ENCODE measurements around the gene PAEP. TPM values are rescaled to one million over a fixed set of nuclear protein-coding genes. Genes with fewer than 3 reads are reported as not detected.

The PAEP gene
- total RNA-seq, 1 donor from 2014 or later, result not detected

GRCh38 chr9:135565141-135565628 is 3.6 kb downstream of the PAEP start:
- no peak for DNase-seq (ENCODE audit: low spot score)
- Mint-ChIP-seq H3K36me3 (ENCODE audit: low read depth) (no peaks in the 10 kb centered on the region), H3K27ac (no peak overlapping the region), H3K4me3 (no peak overlapping the region), H3K4me1 (ENCODE audit: low read depth) (no peaks in the 10 kb centered on the region), H3K9me3 (no peaks in the 10 kb centered on the region), H3K27me3 (ENCODE audit: insufficient read depth) (peaks cover 4% of the 10 kb centered on the region)
- intact Hi-C loops (cut with micrococcal nuclease), result no loop called here

- Mint-ChIP-seq H3K4me1 (ENCODE audit: low read depth) (no peaks in the 10 kb centered on the region), H3K9me3 (no peaks in the 10 kb centered on the region), H3K27ac (no peak overlapping the region), H3K27me3 (ENCODE audit: insufficient read depth) (peaks cover 4% of the 10 kb centered on the region), H3K4me3 (no peak overlapping the region), H3K36me3 (ENCODE audit: low read depth) (no peaks in the 10 kb centered on the region)
- intact Hi-C loops (cut with micrococcal nuclease), result no loop called here
- DNase-seq (ENCODE audit: low spot score), result no peak
Observed at GRCh38 chr9:135565636-135566035, 4.1 kb downstream of the PAEP start.

DNA sequence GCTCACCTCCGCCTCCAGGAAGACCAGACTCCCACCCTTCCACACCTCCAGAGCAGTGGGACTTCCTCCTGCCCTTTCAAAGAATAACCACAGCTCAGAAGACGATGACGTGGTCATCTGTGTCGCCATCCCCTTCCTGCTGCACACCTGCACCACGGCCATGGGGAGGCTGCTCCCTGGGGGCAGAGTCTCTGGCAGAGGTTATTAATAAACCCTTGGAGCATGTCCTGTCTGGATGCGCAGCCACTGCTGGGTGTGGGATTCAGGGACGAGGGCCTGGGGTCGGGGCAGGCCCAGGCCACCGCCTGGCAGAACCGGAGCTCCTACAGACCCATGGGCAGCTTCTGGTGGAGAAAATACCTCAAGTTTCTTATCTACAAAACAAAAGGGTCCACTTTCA is 5.0 kb downstream of the PAEP start:
- Mint-ChIP-seq H3K9me3 (no peaks in the 10 kb centered on the region), H3K4me3 (no peak overlapping the region), H3K36me3 (ENCODE audit: low read depth) (no peaks in the 10 kb centered on the region), H3K4me1 (ENCODE audit: low read depth) (no peaks in the 10 kb centered on the region), H3K27me3 (ENCODE audit: insufficient read depth) (peaks cover 4% of the 10 kb centered on the region), H3K27ac (no peak overlapping the region)
- intact Hi-C loops (cut with micrococcal nuclease), result no loop called here
- no peak for DNase-seq (ENCODE audit: low spot score)

GRCh38 chr9:135567311-135567710 is 5.8 kb downstream of the PAEP start:
- peaks cover 4% of the 10 kb centered on the region for H3K27me3 Mint-ChIP-seq (ENCODE audit: insufficient read depth)
- no peak overlapping the region for H3K27ac Mint-ChIP-seq
- H3K36me3 Mint-ChIP-seq (ENCODE audit: low read depth), result no peaks in the 10 kb centered on the region
- no peak for DNase-seq (ENCODE audit: low spot score)
- no peaks in the 10 kb centered on the region for H3K4me1 Mint-ChIP-seq (ENCODE audit: low read depth)
- no peak overlapping the region for H3K4me3 Mint-ChIP-seq
- H3K9me3 Mint-ChIP-seq, result no peaks in the 10 kb centered on the region
- intact Hi-C loops (cut with micrococcal nuclease), result no loop called here

DNA sequence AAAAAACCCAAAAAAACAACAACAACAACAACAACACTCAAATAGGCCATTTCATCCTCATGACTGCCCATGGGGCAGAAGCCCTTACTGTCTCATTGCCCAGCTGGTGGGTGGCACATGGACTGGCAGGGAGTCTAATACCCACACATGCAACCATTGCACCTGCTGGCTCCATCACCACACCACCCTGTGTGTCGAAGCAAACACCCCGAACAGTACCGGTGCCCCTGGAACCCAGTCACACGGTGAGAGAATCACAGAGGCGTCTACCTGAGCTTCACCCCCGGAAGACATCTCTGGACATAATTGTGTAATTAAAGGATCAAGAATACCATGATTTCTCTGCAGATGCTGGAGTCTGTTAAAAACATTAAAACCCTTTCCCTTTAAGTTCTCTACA is 6.5 kb downstream of the PAEP start:
- H3K27ac Mint-ChIP-seq, result no peak overlapping the region
- no peaks in the 10 kb centered on the region for H3K36me3 Mint-ChIP-seq (ENCODE audit: low read depth)
- peaks cover 4% of the 10 kb centered on the region for H3K27me3 Mint-ChIP-seq (ENCODE audit: insufficient read depth)
- intact Hi-C loops (cut with micrococcal nuclease), result no loop called here
- no peak for DNase-seq (ENCODE audit: low spot score)
- H3K4me1 Mint-ChIP-seq (ENCODE audit: low read depth), result no peaks in the 10 kb centered on the region
- H3K4me3 Mint-ChIP-seq, result no peak overlapping the region
- no peaks in the 10 kb centered on the region for H3K9me3 Mint-ChIP-seq

GRCh38 chr9:135570456-135570855 is 8.9 kb downstream of the PAEP start:
- no peaks in the 10 kb centered on the region for H3K9me3 Mint-ChIP-seq
- no peak overlapping the region for H3K27ac Mint-ChIP-seq
- no peak overlapping the region for H3K4me3 Mint-ChIP-seq
- no peaks in the 10 kb centered on the region for H3K36me3 Mint-ChIP-seq (ENCODE audit: low read depth)
- intact Hi-C loops (cut with micrococcal nuclease), result no loop called here
- H3K4me1 Mint-ChIP-seq (ENCODE audit: low read depth), result no peaks in the 10 kb centered on the region
- DNase-seq (ENCODE audit: low spot score), result no peak
- peaks cover 4% of the 10 kb centered on the region for H3K27me3 Mint-ChIP-seq (ENCODE audit: insufficient read depth)

DNA sequence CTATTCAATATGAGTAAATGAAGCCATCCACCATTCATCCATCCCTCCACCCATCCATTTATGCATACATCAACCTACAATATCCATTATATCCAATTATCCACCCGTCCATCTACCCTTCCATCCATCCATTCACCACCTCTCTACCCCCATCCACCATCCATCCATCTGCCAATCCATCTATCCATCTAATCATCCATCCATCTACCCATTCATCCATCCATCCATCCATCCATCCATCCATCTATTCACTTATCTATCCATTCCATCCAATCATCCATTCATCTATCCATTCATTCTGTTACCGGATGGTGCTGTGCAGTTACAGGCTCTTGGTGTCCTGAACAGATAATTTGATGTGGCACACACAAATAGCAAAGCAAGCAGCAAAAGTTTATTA is 10.7 kb downstream of the PAEP start:
- peaks cover 4% of the 10 kb centered on the region for H3K27me3 Mint-ChIP-seq (ENCODE audit: insufficient read depth)
- H3K4me1 Mint-ChIP-seq (ENCODE audit: low read depth), result no peaks in the 10 kb centered on the region

GRCh38 chr9:135573124-135573523 is 11.6 kb downstream of the PAEP start:
- H3K36me3 Mint-ChIP-seq (ENCODE audit: low read depth), result no peaks in the 10 kb centered on the region
- no peak for DNase-seq (ENCODE audit: low spot score)
- no peaks in the 10 kb centered on the region for H3K9me3 Mint-ChIP-seq
- H3K27me3 Mint-ChIP-seq (ENCODE audit: insufficient read depth), result peaks cover 4% of the 10 kb centered on the region
- no peak overlapping the region for H3K27ac Mint-ChIP-seq
- H3K4me1 Mint-ChIP-seq (ENCODE audit: low read depth), result no peaks in the 10 kb centered on the region
- no peak overlapping the region for H3K4me3 Mint-ChIP-seq
- intact Hi-C loops (cut with micrococcal nuclease), result no loop called here

More for the DNA sequence above, 10.7 kb downstream of the PAEP start:
- Mint-ChIP-seq H3K9me3 (no peaks in the 10 kb centered on the region), H3K36me3 (ENCODE audit: low read depth) (no peaks in the 10 kb centered on the region), H3K27ac (no peak overlapping the region), H3K4me3 (no peak overlapping the region)
- no peak for DNase-seq (ENCODE audit: low spot score)
- intact Hi-C loops (cut with micrococcal nuclease), result no loop called here

- Mint-ChIP-seq H3K4me1 (ENCODE audit: low read depth) (no peaks in the 10 kb centered on the region), H3K27ac (no peak overlapping the region), H3K4me3 (no peak overlapping the region), H3K36me3 (ENCODE audit: low read depth) (no peaks in the 10 kb centered on the region), H3K9me3 (no peaks in the 10 kb centered on the region), H3K27me3 (ENCODE audit: insufficient read depth) (peaks cover under 1% of the 10 kb centered on the region)
- no peak for DNase-seq (ENCODE audit: low spot score)
- intact Hi-C loops (cut with micrococcal nuclease), result no loop called here
Observed at GRCh38 chr9:135574331-135574730, 12.8 kb downstream of the PAEP start.

DNA sequence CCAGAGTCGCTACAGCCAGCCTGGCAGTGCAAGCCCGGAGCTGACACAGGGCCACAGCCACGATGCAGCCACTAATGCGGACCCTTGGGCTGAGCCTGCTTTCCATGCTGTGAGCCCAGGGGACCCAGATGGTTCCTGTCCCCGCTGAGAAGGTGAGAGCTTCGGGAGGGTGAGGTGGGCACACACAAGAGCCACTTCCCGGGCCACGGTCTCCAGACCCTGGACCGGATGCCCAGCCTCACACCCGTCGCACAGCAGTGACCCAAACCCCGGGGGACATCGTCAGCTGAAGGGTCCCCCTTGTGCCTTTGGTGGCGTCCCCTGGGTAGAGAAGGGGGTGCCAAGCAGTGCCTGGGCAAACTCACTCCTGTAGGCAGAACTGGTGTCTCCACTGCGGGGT is 13.4 kb downstream of the PAEP start:
- no peaks in the 10 kb centered on the region for H3K36me3 Mint-ChIP-seq (ENCODE audit: low read depth)
- no peak overlapping the region for H3K27ac Mint-ChIP-seq
- no peaks in the 10 kb centered on the region for H3K4me1 Mint-ChIP-seq (ENCODE audit: low read depth)

GRCh38 chr9:135575995-135576631 is 14.6 kb downstream of the PAEP start:
- no peak overlapping the region for H3K4me3 Mint-ChIP-seq
- no peaks in the 10 kb centered on the region for H3K4me1 Mint-ChIP-seq (ENCODE audit: low read depth)
- H3K27ac Mint-ChIP-seq, result no peak overlapping the region
- DNase-seq (ENCODE audit: low spot score), result no peak
- no peaks in the 10 kb centered on the region for H3K9me3 Mint-ChIP-seq
- H3K27me3 Mint-ChIP-seq (ENCODE audit: insufficient read depth), result no peaks in the 10 kb centered on the region
- intact Hi-C loops (cut with micrococcal nuclease), result no loop called here
- no peaks in the 10 kb centered on the region for H3K36me3 Mint-ChIP-seq (ENCODE audit: low read depth)

More for the DNA sequence above, 13.4 kb downstream of the PAEP start:
- Mint-ChIP-seq H3K9me3 (no peaks in the 10 kb centered on the region), H3K4me3 (no peak overlapping the region), H3K27me3 (ENCODE audit: insufficient read depth) (no peaks in the 10 kb centered on the region)
- intact Hi-C loops (cut with micrococcal nuclease), result no loop called here
- DNase-seq (ENCODE audit: low spot score), result no peak

DNA sequence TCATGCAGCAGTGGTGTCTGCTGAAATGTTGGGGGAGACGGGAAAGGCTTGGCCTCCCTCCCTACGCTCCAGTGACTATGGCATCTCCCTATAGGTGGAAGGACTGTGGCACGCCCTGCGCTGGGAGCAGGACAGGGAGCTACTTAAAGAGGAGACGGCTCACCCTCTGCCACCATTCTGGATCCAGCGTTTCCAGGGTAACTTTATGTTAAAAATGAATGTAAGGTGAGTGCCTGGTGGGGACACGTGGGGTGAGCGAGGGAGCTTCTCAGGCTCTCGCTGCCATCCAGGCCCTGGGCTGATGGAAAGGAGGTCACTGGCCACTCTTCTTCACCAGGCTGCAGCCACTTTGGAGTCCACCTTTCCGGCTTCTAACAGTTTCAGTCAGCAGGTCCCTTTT is 15.7 kb downstream of the PAEP start:
- Mint-ChIP-seq H3K4me1 (ENCODE audit: low read depth) (no peaks in the 10 kb centered on the region), H3K9me3 (no peaks in the 10 kb centered on the region), H3K27ac (no peak overlapping the region), H3K4me3 (no peak overlapping the region), H3K36me3 (ENCODE audit: low read depth) (no peaks in the 10 kb centered on the region), H3K27me3 (ENCODE audit: insufficient read depth) (no peaks in the 10 kb centered on the region)
- intact Hi-C loops (cut with micrococcal nuclease), result no loop called here
- DNase-seq (ENCODE audit: low spot score), result no peak

- Mint-ChIP-seq H3K4me1 (ENCODE audit: low read depth) (no peaks in the 10 kb centered on the region), H3K9me3 (no peaks in the 10 kb centered on the region), H3K27ac (no peak overlapping the region), H3K4me3 (no peak overlapping the region), H3K36me3 (ENCODE audit: low read depth) (no peaks in the 10 kb centered on the region), H3K27me3 (ENCODE audit: insufficient read depth) (no peaks in the 10 kb centered on the region)
- intact Hi-C loops (cut with micrococcal nuclease), result no loop called here
- DNase-seq (ENCODE audit: low spot score), result no peak
Observed at GRCh38 chr9:135579356-135579755, 17.8 kb downstream of the PAEP start.

All from activated T-helper 1 cell treated with anti-CD3 and anti-CD28 coated beads, Interleukin-12 subunit alpha, Interleukin-12 subunit beta, Interleukin-2, Interleukin-4 antibody, amounts not matched to agents 30 ng/mL and 10 ng/mL and 1 ng/mL, durations not matched to agents 14 hours and 24 hours and 36 hours (primary cell).